Activated CD8-positive, alpha-beta T cell treated with anti-CD3 and anti-CD28 coated beads for 36 hours (primary cell): ENCODE data around the gene CD27. TPM values are rescaled to one million over a fixed set of nuclear protein-coding genes. Genes with fewer than 3 reads are reported as not detected.

Experiments
- ATAC-seq: fragments of 200-7000 bp; cut with Tn5 transposase; one replicate; pipeline ENCODE4 v1.10.0; 2021; ENCODE audit warnings: mild to moderate bottlenecking, moderate library complexity
- CTCF ChIA-PET: fragments of 350-600 bp; sonication (Branson Sonifier 250); formaldehyde crosslinking; loops from one replicate; lab custom pipeline; 2021; ENCODE audit warnings: antibody characterized with exemption; lab: Charles Lee
- POLR2A ChIA-PET: fragments of 350-600 bp; sonication (Branson Sonifier 250); formaldehyde crosslinking; loops from one replicate; lab custom pipeline; 2021; ENCODE audit warnings: antibody characterized with exemption; lab: Charles Lee
- DNase-seq: peaks from one replicate; pipeline ENCODE4 v3.0.0-alpha.2; 2020
- H3K27ac Mint-ChIP-seq: one replicate; pipeline ENCODE4 v1.8.0; 2021; ENCODE audit warnings: mild to moderate bottlenecking, mixed read lengths
- H3K27me3 Mint-ChIP-seq: one replicate; pipeline ENCODE4 v1.8.0; 2021; ENCODE audit warnings: mixed read lengths
- H3K36me3 Mint-ChIP-seq: one replicate; pipeline ENCODE4 v1.8.0; 2021; ENCODE audit warnings: low read depth, mixed read lengths
- H3K4me1 Mint-ChIP-seq: one replicate; pipeline ENCODE4 v1.8.0; 2021; ENCODE audit warnings: low read depth, mixed read lengths
- H3K4me3 Mint-ChIP-seq: one replicate; pipeline ENCODE4 v1.8.0; 2021; ENCODE audit warnings: mild to moderate bottlenecking, moderate library complexity, mixed read lengths
- H3K9me3 Mint-ChIP-seq: one replicate; pipeline ENCODE4 v1.8.0; 2021; ENCODE audit warnings: mixed read lengths
- intact Hi-C: fragments of 100-400 bp; cut with micrococcal nuclease; formaldehyde crosslinking; loops from one replicate; pipeline ENCODE4 v1.10.0; 2022
- total RNA-seq, 2 experiments: library from RNA; stranded (reverse); gene quantifications; one replicate each; pipeline ENCODE4 v1.2.3, GENCODE V29; 2021
- TF ChIP-seq, protein P1 (sequence below): fragments of 200-600 bp; IDR thresholded peaks from one replicate; pipeline ENCODE4 v1.8.0; 2022; ENCODE audit warnings: antibody characterized with exemption, mild to moderate bottlenecking

The CD27 gene
- total RNA-seq, 2 experiments from 2014 or later: 160 to 164 TPM

- POLR2A ChIA-PET: interaction anchor here (0.7 to 13.2 kb wide), 16 partner anchors 10 to 516 kb away, joined by 3 to 267 read pairs (median 8); partner anchors contain the start of genes GAPDH, MRPL51, TAPBPL and VAMP1
- Mint-ChIP-seq H3K27ac (peak overlapping the region; percentile 99), H3K4me1 (peaks cover 61% of the 10 kb centered on the region), H3K27me3 (no peaks in the 10 kb centered on the region), H3K4me3 (peak overlapping the region; percentile 93), H3K9me3 (no peaks in the 10 kb centered on the region), H3K36me3 (peaks cover 64% of the 10 kb centered on the region)
- ATAC-seq: peak; percentile 68
- DNase-seq: peak; percentile 84
- intact Hi-C loops: no loop called here
- TF ChIP-seq, protein P1, sequence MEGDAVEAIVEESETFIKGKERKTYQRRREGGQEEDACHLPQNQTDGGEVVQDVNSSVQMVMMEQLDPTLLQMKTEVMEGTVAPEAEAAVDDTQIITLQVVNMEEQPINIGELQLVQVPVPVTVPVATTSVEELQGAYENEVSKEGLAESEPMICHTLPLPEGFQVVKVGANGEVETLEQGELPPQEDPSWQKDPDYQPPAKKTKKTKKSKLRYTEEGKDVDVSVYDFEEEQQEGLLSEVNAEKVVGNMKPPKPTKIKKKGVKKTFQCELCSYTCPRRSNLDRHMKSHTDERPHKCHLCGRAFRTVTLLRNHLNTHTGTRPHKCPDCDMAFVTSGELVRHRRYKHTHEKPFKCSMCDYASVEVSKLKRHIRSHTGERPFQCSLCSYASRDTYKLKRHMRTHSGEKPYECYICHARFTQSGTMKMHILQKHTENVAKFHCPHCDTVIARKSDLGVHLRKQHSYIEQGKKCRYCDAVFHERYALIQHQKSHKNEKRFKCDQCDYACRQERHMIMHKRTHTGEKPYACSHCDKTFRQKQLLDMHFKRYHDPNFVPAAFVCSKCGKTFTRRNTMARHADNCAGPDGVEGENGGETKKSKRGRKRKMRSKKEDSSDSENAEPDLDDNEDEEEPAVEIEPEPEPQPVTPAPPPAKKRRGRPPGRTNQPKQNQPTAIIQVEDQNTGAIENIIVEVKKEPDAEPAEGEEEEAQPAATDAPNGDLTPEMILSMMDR: no peak
- CTCF ChIA-PET: interaction anchor here (0.8 to 10.2 kb wide), 12 partner anchors 9 to 429 kb away, joined by 3 to 89 read pairs (median 8); partner anchors contain the start of genes SPSB2, TAPBPL and VAMP1
Observed at GRCh38 chr12:6443361-6443983, 1.3 kb upstream of the CD27 start.

DNA sequence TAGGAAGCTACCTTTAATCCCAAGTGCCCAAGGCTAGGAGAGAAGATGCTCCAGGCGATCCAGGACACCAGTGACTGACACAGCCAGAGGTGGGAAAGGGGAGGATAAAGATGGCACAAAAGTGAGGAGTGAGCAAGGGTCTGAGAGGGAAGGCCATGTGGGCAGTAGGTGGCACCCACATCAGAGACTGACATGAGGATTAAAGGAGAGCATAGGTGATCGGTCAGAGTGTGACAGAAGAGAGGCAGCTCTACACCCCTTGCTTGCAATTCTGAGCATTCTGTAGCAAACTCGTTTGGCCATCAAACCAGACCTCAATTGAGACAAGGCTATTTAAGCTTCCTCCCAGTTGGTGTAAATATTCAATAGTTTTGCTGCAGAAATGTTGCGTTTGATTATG, 724 bp upstream of the CD27 start:
- peak; percentile 32 for ATAC-seq

DNA sequence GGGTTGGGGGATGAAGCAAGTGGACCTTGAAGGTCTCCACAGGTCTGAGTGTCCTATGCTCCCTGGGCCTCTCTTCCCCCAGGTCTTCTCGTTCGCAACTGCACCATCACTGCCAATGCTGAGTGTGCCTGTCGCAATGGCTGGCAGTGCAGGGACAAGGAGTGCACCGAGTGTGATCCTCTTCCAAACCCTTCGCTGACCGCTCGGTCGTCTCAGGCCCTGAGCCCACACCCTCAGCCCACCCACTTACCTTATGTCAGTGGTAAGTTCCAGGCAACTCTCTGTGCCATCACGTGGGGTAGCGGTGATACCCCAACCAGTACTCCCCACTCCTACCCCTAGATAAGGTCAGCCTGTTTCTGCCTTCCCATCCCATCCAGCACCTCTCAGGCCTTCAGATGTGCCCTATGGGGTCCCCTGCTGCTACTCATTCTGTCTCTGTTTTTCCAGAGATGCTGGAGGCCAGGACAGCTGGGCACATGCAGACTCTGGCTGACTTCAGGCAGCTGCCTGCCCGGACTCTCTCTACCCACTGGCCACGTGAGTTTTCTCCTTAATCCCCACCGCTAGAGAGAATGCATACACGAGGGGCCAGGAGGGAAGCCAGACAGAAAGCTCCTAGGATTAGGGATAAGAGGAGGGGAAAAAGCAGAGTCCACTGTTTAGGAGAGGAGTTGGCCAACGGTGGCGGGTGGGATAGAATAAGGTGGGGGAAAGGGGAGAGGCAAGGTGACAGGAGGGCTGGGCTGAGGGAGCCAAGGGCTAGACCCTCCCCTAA, 5.5 kb downstream of the CD27 start:
- no peak for DNase-seq
- TF ChIP-seq, protein P1: no peak
- CTCF ChIA-PET: interaction anchor here (0.8 to 7.0 kb wide), 8 partner anchors 11 to 105 kb away, joined by 3 to 81 read pairs (median 4); no protein-coding TSS in a partner anchor
- H3K27me3 Mint-ChIP-seq: no peaks in the 10 kb centered on the region
- POLR2A ChIA-PET: interaction anchor here (0.7 to 14.3 kb wide), 10 partner anchors 7 to 493 kb away, joined by 3 to 267 read pairs (median 23); partner anchors contain the start of genes C12orf57, CD27, MRPL51 and RNU7-1
- H3K9me3 Mint-ChIP-seq: no peaks in the 10 kb centered on the region
- peak overlapping the region; percentile 99 for H3K27ac Mint-ChIP-seq
- peak overlapping the region; percentile 97 for H3K4me3 Mint-ChIP-seq
- no peak for ATAC-seq
- H3K36me3 Mint-ChIP-seq: peaks cover 95% of the 10 kb centered on the region
- intact Hi-C loops: no loop called here
- peaks cover 47% of the 10 kb centered on the region for H3K4me1 Mint-ChIP-seq

More for the DNA sequence above, 724 bp upstream of the CD27 start:
- no peaks in the 10 kb centered on the region for H3K27me3 Mint-ChIP-seq
- peak; percentile 51 for DNase-seq
- H3K4me3 Mint-ChIP-seq: peak overlapping the region; percentile 93
- no peaks in the 10 kb centered on the region for H3K9me3 Mint-ChIP-seq
- intact Hi-C loops: no loop called here
- TF ChIP-seq, protein P1: no peak
- peaks cover 55% of the 10 kb centered on the region for H3K4me1 Mint-ChIP-seq
- CTCF ChIA-PET: interaction anchor here (0.8 to 10.2 kb wide), 14 partner anchors 8 to 429 kb away, joined by 3 to 89 read pairs (median 7); partner anchors contain the start of genes SPSB2, TAPBPL and VAMP1
- peak overlapping the region; percentile 99 for H3K27ac Mint-ChIP-seq
- POLR2A ChIA-PET: interaction anchor here (0.7 to 13.2 kb wide), 14 partner anchors 10 to 515 kb away, joined by 3 to 267 read pairs (median 10); partner anchors contain the start of genes GAPDH, MRPL51, TAPBPL and VAMP1
- peaks cover 69% of the 10 kb centered on the region for H3K36me3 Mint-ChIP-seq

DNA sequence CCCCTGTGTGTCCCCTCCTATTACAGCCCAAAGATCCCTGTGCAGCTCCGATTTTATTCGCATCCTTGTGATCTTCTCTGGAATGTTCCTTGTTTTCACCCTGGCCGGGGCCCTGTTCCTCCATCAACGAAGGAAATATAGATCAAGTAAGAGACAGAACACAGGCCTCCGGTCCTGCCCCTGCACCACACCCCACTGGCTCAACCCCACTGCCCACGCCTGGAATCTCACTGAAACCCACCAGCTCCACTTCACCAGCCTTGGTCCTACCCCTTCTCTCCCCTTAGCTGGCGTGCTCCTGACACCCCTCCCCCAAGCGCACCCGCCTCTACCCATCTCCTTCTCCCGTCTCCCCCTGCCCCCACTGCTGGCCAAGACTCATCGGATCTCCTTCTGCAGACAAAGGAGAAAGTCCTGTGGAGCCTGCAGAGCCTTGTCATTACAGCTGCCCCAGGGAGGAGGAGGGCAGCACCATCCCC, 6.2 kb downstream of the CD27 start:
- Mint-ChIP-seq H3K9me3 (no peaks in the 10 kb centered on the region), H3K27ac (peak overlapping the region; percentile 99), H3K4me1 (peaks cover 51% of the 10 kb centered on the region), H3K27me3 (no peaks in the 10 kb centered on the region), H3K36me3 (peaks cover 94% of the 10 kb centered on the region), H3K4me3 (peak overlapping the region; percentile 97)
- ChIA-PET POLR2A (interaction anchor here (0.7 to 14.3 kb wide), 14 partner anchors 7 to 493 kb away, joined by 3 to 267 read pairs (median 10); partner anchors contain the start of genes C12orf57, CD27, GAPDH and MRPL51), CTCF (interaction anchor here (0.8 to 7.0 kb wide), 11 partner anchors 8 to 105 kb away, joined by 3 to 81 read pairs (median 7); partner anchors contain the start of gene VAMP1)
- ATAC-seq: peak; percentile 8
- TF ChIP-seq, protein P1: no peak
- intact Hi-C loops: no loop called here
- DNase-seq: peak; percentile 64
